Mucosa of descending colon (tissue), 3 donors: Measurements from ENCODE around the gene EHBP1L1. TPM values are rescaled to one million over a fixed set of nuclear protein-coding genes. Genes with fewer than 3 reads are reported as not detected.

Experiments
- ATAC-seq: fragments of 200-7000 bp; cut with Tn5 transposase; one replicate; pipeline ENCODE4 v1.9.1; 2020; ENCODE audit warnings: mild to moderate bottlenecking, moderate library complexity
- DNase-seq, 3 donors: peaks; one replicate each; pipeline ENCODE4 v3.0.0-alpha.2; 2020
- H3K36me3 ChIP-seq: fragments of 200-600 bp; one replicate; pipeline ENCODE4 v1.8.0; 2021; ENCODE audit warnings: low read depth, mild to moderate bottlenecking
- H3K4me1 ChIP-seq: fragments of 200-600 bp; one replicate; pipeline ENCODE4 v1.8.0; 2021; ENCODE audit warnings: low read depth, mild to moderate bottlenecking
- H3K4me3 ChIP-seq: fragments of 200-600 bp; one replicate; pipeline ENCODE4 v1.8.0; 2021; ENCODE audit warnings: mild to moderate bottlenecking
- H3K9me3 ChIP-seq: fragments of 200-600 bp; one replicate; pipeline ENCODE4 v1.8.0; 2021; ENCODE audit warnings: mild to moderate bottlenecking
- CTCF ChIP-seq: fragments of 200-600 bp; IDR thresholded peaks from one replicate; pipeline ENCODE4 v1.8.0; 2022; ENCODE audit warnings: antibody characterized with exemption, mild to moderate bottlenecking
- intact Hi-C, 2 donors: fragments of 100-400 bp; cut with DNase I in 1 of 2; cut with micrococcal nuclease in 1 of 2; formaldehyde crosslinking; loops; one replicate each; pipeline versions ENCODE4 v1.11.0 to v1.11.1; 2022; cut with DNase I, micrococcal nuclease
- total RNA-seq, 3 donors: library from RNA; stranded (reverse); fragmentation: NEBNext Ultra II Directional in 2 of 3; extraction: Animal tissue kit (Norgen Biotek cat#: 25700) in 2 of 3; gene quantifications; one replicate each; pipeline versions ENCODE4 v1.2.1 to v1.2.4, GENCODE V29; 2021 to 2023
- donor health status: DM: no; HTN: no; CAD: no; lungs with moderate emphysema.
- donor health status: DM: no; HTN: no; CAD: no.
- donor health status: DM: no; HTN: yes; CAD: no.

EHBP1L1 gene
- total RNA-seq, 3 donors from 2014 or later = 65.8 to 208 (median 65.9) TPM

GRCh38 chr11:65625628-65626342, 49.9 kb downstream of the EHBP1L1 start:
- peak in 2 of 3 donors; percentile 75 to 77 for DNase-seq
- peak; percentile 84 for ATAC-seq
- H3K9me3 ChIP-seq = no peaks in the 10 kb centered on the region
- no peak overlapping the region for H3K4me3 ChIP-seq
- H3K36me3 ChIP-seq = peaks cover 7% of the 10 kb centered on the region
- TF ChIP-seq CTCF = peak; percentile 41
- intact Hi-C loops = no loop called here
- H3K4me1 ChIP-seq = no peaks in the 10 kb centered on the region

GRCh38 chr11:65627202-65627601, 51.3 kb downstream of the EHBP1L1 start:
- H3K9me3 ChIP-seq = no peaks in the 10 kb centered on the region
- no peak for TF ChIP-seq CTCF
- DNase-seq (no peak), ATAC-seq (no peak)
- no peak overlapping the region for H3K4me3 ChIP-seq
- H3K36me3 ChIP-seq = peaks cover 7% of the 10 kb centered on the region
- no peaks in the 10 kb centered on the region for H3K4me1 ChIP-seq
- intact Hi-C loops = no loop called here

GRCh38 chr11:65629579-65629978, 53.7 kb downstream of the EHBP1L1 start:
- Histone ChIP-seq H3K36me3 (peaks cover 7% of the 10 kb centered on the region), H3K4me1 (no peaks in the 10 kb centered on the region), H3K9me3 (no peaks in the 10 kb centered on the region), H3K4me3 (no peak overlapping the region)
- DNase-seq = no peak
- intact Hi-C loops = no loop called here
- TF ChIP-seq CTCF = no peak
- ATAC-seq = no peak

GRCh38 chr11:65630215-65630614, 54.4 kb downstream of the EHBP1L1 start:
- Histone ChIP-seq H3K4me1 (no peaks in the 10 kb centered on the region), H3K36me3 (peaks cover 7% of the 10 kb centered on the region), H3K4me3 (no peak overlapping the region), H3K9me3 (no peaks in the 10 kb centered on the region)
- no peak for TF ChIP-seq CTCF
- intact Hi-C loops = no loop called here
- DNase-seq (no peak), ATAC-seq (no peak)

- no peak overlapping the region for H3K4me3 ChIP-seq
- intact Hi-C loops = no loop called here
- ATAC-seq = no peak
Observed at GRCh38 chr11:65633390-65634108, 57.7 kb downstream of the EHBP1L1 start.

More at GRCh38 chr11:65633390-65634108, 57.7 kb downstream of the EHBP1L1 start:
- DNase-seq = no peak
- peaks cover 7% of the 10 kb centered on the region for H3K36me3 ChIP-seq
- H3K9me3 ChIP-seq = no peaks in the 10 kb centered on the region
- H3K4me1 ChIP-seq = peaks cover 4% of the 10 kb centered on the region
- TF ChIP-seq CTCF = no peak
